Activated CD4-positive, alpha-beta T cell treated with anti-CD3 and anti-CD28 coated beads for 1 hour (primary cell): ENCODE measurements around the gene HOXB5.

Experiments used
- DNase-seq: peaks from one replicate; pipeline ENCODE4 v3.0.0-alpha.2; 2020

HOXB5 gene

GRCh38 chr17:48615047-48615962 is 21.7 kb upstream of the HOXB5 start, which contains the start of gene HOXB8:
Gene HOXB8, minus strand, starts transcription at chr17:48615292. Its CDS starts 588 bp downstream, at chr17:48614704.
- DNase-seq: no peak

GRCh38 chr17:48613862-48614694 is 20.5 kb upstream of the HOXB5 start:
- DNase-seq: no peak

- no peak for DNase-seq
Observed at GRCh38 chr17:48612854-48613691, 19.5 kb upstream of the HOXB5 start.

- no peak for DNase-seq
Observed at GRCh38 chr17:48612456-48612853, 18.9 kb upstream of the HOXB5 start.

GRCh38 chr17:48611681-48612455 is 18.3 kb upstream of the HOXB5 start:
- DNase-seq: no peak

GRCh38 chr17:48611213-48611612 is 17.6 kb upstream of the HOXB5 start:
- DNase-seq: no peak

GRCh38 chr17:48610282-48611211 is 17.0 kb upstream of the HOXB5 start, which contains the start of gene HOXB7:
Gene HOXB7, minus strand, starts transcription at chr17:48611017. Its CDS starts 99 bp downstream, at chr17:48610918.
- DNase-seq: no peak

GRCh38 chr17:48609759-48610281 is 16.2 kb upstream of the HOXB5 start:
- DNase-seq: no peak

- DNase-seq: no peak
Observed at GRCh38 chr17:48609033-48609432, 15.5 kb upstream of the HOXB5 start.

- DNase-seq: no peak
Observed at GRCh38 chr17:48608494-48608834, 14.9 kb upstream of the HOXB5 start.

- DNase-seq: no peak
Observed at GRCh38 chr17:48606892-48607614, 13.5 kb upstream of the HOXB5 start.

GRCh38 chr17:48605991-48606891 is 12.7 kb upstream of the HOXB5 start:
- no peak for DNase-seq

- no peak for DNase-seq
Observed at GRCh38 chr17:48605409-48605919, 11.9 kb upstream of the HOXB5 start.

GRCh38 chr17:48604770-48605329 is 11.3 kb upstream of the HOXB5 start, which contains the start of gene HOXB6:
Gene HOXB6, minus strand, starts transcription at chr17:48604986. Its CDS starts 6,836 bp downstream, at chr17:48598150.
- DNase-seq: no peak

GRCh38 chr17:48603959-48604769 is 10.6 kb upstream of the HOXB5 start:
- DNase-seq: no peak

GRCh38 chr17:48601539-48602425 is 8.2 kb upstream of the HOXB5 start:
- no peak for DNase-seq
